ENCODE measurements around the gene ARID1B.

GRCh38 chr6:156866220-156867015, 89.2 kb downstream of the ARID1B start:
- peak; percentile 33; the same call in 1 of the 2 replicates for TF ChIP-seq CTCF (IDR thresholded peaks at IDR 0.05)
- TF ChIP-seq POLR2AphosphoS5 (IDR thresholded peaks at IDR 0.05; ENCODE audit: low read depth, low read length) = no peak
- TF ChIP-seq REST (IDR thresholded peaks at IDR 0.05; ENCODE audit: insufficient read depth in 1 of 2, low read depth in 2 of 2, low read length in 1 of 2) = no peak
- TF ChIP-seq SIN3A (IDR thresholded peaks at IDR 0.05; ENCODE audit: borderline replicate concordance, insufficient read depth, low read depth, low read length) = no peak
- no peak for TF ChIP-seq TCF7L2 (IDR thresholded peaks at IDR 0.05; ENCODE audit: low read depth, low read length)
